Natural killer cell (primary cell): Measurements from ENCODE around the gene FUT8. TPM values are rescaled to one million over a fixed set of nuclear protein-coding genes. Genes with fewer than 3 reads are reported as not detected.

ENCODE experiments used
- ATAC-seq, 3 donors: fragments of 150-1000 bp in 2 of 3; fragments of 200-7000 bp in 1 of 3; cut with Tn5 transposase; 1 replicate in 1 of 3; 2 replicates in 2 of 3; pipeline ENCODE4 v1.10.0; 2021; ENCODE audit warnings: mild to moderate bottlenecking in 2 of 3, moderate library complexity in 2 of 3
- DNase-seq, 2 donors: peaks; one replicate each; pipeline versions ENCODE4 v3.0.0 to v3.0.0-alpha.2; 2013 to 2021; ENCODE audit warnings: mixed read lengths in 1 of 2
- H3K27ac ChIP-seq: one replicate; pipeline ENCODE4 v1.5.1; 2013; ENCODE audit warnings: mild to moderate bottlenecking, low read length
- H3K27me3 ChIP-seq: one replicate; pipeline ENCODE4 v1.6.1; 2013; ENCODE audit warnings: low read length; ENCODE audit not compliant: control insufficient read depth, insufficient read depth
- H3K36me3 ChIP-seq: one replicate; pipeline ENCODE4 v1.6.1; 2013; ENCODE audit warnings: low read length; ENCODE audit not compliant: control insufficient read depth, insufficient read depth
- H3K4me1 ChIP-seq: one replicate; pipeline ENCODE4 v1.6.1; 2013; ENCODE audit warnings: low read length; ENCODE audit not compliant: control insufficient read depth, insufficient read depth
- H3K4me3 ChIP-seq: one replicate; pipeline ENCODE4 v1.5.1; 2013; ENCODE audit warnings: low read length
- H3K9me3 ChIP-seq: one replicate; pipeline ENCODE4 v1.6.1; 2013; ENCODE audit warnings: low read length; ENCODE audit not compliant: control insufficient read depth, insufficient read depth
- H3K27ac Mint-ChIP-seq, 2 donors: one replicate each; pipeline ENCODE4 v1.8.0; 2022; ENCODE audit warnings: mild to moderate bottlenecking in 2 of 2, mixed read lengths in 2 of 2, moderate library complexity in 1 of 2
- H3K27me3 Mint-ChIP-seq, 2 donors: one replicate each; pipeline ENCODE4 v1.8.0; 2022; ENCODE audit warnings: low read depth in 2 of 2, mixed read lengths in 2 of 2
- H3K36me3 Mint-ChIP-seq: one replicate; pipeline ENCODE4 v1.8.0; 2022; ENCODE audit warnings: mixed read lengths
- H3K4me1 Mint-ChIP-seq, 2 donors: one replicate each; pipeline ENCODE4 v1.8.0; 2022; ENCODE audit warnings: mixed read lengths in 2 of 2
- H3K4me3 Mint-ChIP-seq: one replicate; pipeline ENCODE4 v1.8.0; 2022; ENCODE audit warnings: mild to moderate bottlenecking, moderate library complexity, mixed read lengths
- H3K9me3 Mint-ChIP-seq, 2 donors: one replicate each; pipeline ENCODE4 v1.8.0; 2022; ENCODE audit warnings: mixed read lengths in 2 of 2
- WGBS: methylation state at CpG from one replicate; pipeline ENCODE4 v1.1.7; 2013; ENCODE audit warnings: missing lambda C conversion rate; ENCODE audit not compliant: insufficient coverage; 5-methylcytosine and 5-hydroxymethylcytosine counted together
- intact Hi-C: fragments of 100-400 bp; cut with micrococcal nuclease; formaldehyde crosslinking; loops from one replicate; pipeline ENCODE4 v1.14.2; 2022
- total RNA-seq, 4 donors: library from RNA; stranded (reverse); fragments of 120-200 nt in 1 of 4; gene quantifications; one replicate each; pipeline versions ENCODE4 v1.2.3 to v1.2.4, GENCODE V29; 2013 to 2022
- TF ChIP-seq, protein P1 (sequence below): fragments of 200-600 bp; IDR thresholded peaks from one replicate; pipeline ENCODE4 v1.8.0; 2022; ENCODE audit warnings: antibody characterized with exemption

FUT8 gene
- total RNA-seq, 3 donors from 2014 or later (not counting 1 experiment from before 2014, with no cell fraction given) = 20.7 to 29.2 (median 21.2) TPM

DNA sequence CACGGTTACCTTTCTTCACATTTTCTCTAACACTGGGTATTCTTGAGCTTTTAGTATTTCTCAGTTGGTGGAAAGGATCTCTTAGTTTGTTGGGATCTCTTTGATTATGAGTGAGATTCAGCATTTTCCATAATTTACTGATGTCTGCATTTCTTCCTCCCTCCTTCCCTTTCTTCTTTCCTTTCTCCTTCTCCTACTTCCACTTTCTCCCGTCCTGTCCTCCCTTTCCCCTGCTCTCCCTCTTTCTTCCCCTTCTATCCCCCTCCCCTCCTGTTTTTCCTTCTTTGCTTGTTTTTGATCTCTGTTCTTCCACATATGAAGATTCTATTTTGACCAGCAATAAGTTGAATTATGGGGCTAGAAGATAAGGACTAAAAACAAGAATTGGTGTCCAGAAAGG lies 66.9 kb downstream of the FUT8 start:
- no peak for ATAC-seq
- Histone ChIP-seq H3K4me1 (no peaks in the 10 kb centered on the region), H3K27me3 (no peaks in the 10 kb centered on the region), H3K4me3 (no peak overlapping the region), H3K9me3 (no peaks in the 10 kb centered on the region), H3K36me3 (no peaks in the 10 kb centered on the region), H3K27ac (no peak overlapping the region)
- Mint-ChIP-seq H3K4me1 (peaks cover 39 to 50% of the 10 kb centered on the region in 2 donors), H3K27me3 (no peaks in the 10 kb centered on the region), H3K9me3 (no peaks in the 10 kb centered on the region), H3K36me3 (no peaks in the 10 kb centered on the region), H3K4me3 (no peak overlapping the region), H3K27ac (no peak overlapping the region)
- no peak for DNase-seq
- WGBS = 90% methylated on average over 1 of the region's 2 CpGs
- intact Hi-C loops = no loop called here
- TF ChIP-seq, protein P1, sequence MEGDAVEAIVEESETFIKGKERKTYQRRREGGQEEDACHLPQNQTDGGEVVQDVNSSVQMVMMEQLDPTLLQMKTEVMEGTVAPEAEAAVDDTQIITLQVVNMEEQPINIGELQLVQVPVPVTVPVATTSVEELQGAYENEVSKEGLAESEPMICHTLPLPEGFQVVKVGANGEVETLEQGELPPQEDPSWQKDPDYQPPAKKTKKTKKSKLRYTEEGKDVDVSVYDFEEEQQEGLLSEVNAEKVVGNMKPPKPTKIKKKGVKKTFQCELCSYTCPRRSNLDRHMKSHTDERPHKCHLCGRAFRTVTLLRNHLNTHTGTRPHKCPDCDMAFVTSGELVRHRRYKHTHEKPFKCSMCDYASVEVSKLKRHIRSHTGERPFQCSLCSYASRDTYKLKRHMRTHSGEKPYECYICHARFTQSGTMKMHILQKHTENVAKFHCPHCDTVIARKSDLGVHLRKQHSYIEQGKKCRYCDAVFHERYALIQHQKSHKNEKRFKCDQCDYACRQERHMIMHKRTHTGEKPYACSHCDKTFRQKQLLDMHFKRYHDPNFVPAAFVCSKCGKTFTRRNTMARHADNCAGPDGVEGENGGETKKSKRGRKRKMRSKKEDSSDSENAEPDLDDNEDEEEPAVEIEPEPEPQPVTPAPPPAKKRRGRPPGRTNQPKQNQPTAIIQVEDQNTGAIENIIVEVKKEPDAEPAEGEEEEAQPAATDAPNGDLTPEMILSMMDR = no peak

DNA sequence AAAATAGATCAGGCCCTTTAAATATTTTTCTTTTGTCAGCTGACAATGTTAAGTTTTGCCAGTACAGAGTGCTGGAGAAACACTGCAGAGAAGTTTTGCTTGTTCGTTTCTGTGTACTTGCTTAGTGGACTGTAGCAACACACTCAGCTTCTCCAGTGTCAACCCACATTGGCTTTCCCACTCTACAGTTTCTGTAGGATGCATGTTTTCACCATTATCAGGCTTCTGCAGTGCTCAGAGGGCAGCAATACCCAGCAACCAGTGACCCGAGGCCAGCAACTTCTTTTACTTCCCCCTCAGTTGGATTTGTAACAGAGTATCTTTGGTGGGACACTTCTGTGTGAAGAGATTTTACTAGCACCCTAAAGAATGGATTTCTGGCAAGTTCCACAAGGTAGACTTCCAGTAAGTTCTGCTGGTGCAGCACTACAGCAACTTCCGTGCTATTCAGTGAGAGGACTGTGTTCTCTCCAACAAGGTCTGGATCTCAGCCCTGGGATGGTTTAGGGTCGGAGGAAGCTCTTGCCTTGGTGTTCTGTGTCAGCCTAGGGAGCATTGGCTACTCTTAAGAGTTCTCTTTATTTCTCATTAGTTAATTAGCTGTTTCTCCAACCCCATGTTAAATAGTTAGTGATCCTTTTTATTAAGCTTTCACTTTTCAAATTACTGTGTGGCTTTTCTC lies 70.4 kb downstream of the FUT8 start:
- no peaks in the 10 kb centered on the region for H3K27me3 ChIP-seq
- 88% methylated on average over 3 of the region's 4 CpGs for WGBS
- no peak overlapping the region for H3K27ac ChIP-seq
- intact Hi-C loops = no loop called here
- ATAC-seq (no peak), DNase-seq (no peak)
- Mint-ChIP-seq H3K36me3 (no peaks in the 10 kb centered on the region), H3K9me3 (no peaks in the 10 kb centered on the region), H3K27ac (no peak overlapping the region), H3K4me1 (peaks cover 39% of the 10 kb centered on the region in 2 donors), H3K4me3 (no peak overlapping the region), H3K27me3 (no peaks in the 10 kb centered on the region)
- TF ChIP-seq, protein P1 = no peak
- H3K4me1 ChIP-seq = no peaks in the 10 kb centered on the region
- H3K4me3 ChIP-seq = no peak overlapping the region
- no peaks in the 10 kb centered on the region for H3K9me3 ChIP-seq
- H3K36me3 ChIP-seq = no peaks in the 10 kb centered on the region

DNA sequence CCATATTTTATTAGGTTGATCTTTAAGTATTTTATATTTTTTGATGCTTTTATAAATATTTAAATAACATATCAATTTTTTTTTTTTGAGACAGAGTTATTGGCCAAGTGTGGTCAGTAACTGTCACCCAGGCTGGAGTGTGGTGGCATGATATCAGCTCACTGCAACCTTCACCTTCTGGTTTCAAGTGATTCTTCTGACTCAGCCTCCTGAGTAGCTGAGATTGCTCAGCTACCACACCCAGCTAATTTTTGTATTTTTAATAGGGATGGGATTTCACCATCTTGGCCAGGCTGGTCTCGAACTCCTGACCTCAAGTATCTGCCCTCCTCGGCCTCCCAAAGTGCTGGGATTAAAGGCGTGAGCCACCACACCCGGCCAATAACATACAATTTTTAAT lies 71.1 kb downstream of the FUT8 start:
- H3K27ac Mint-ChIP-seq = no peak overlapping the region
- no peak for ATAC-seq
- no peak overlapping the region for H3K4me3 ChIP-seq
- H3K4me1 Mint-ChIP-seq = peaks cover 32% of the 10 kb centered on the region in 2 donors
- H3K36me3 Mint-ChIP-seq = no peaks in the 10 kb centered on the region
- H3K4me1 ChIP-seq = no peaks in the 10 kb centered on the region
- no peaks in the 10 kb centered on the region for H3K36me3 ChIP-seq
- H3K27me3 ChIP-seq = no peaks in the 10 kb centered on the region
- TF ChIP-seq, protein P1 = no peak
- intact Hi-C loops = no loop called here
- no peak for DNase-seq
- no peaks in the 10 kb centered on the region for H3K27me3 Mint-ChIP-seq
- H3K27ac ChIP-seq = no peak overlapping the region
- H3K9me3 ChIP-seq = no peaks in the 10 kb centered on the region
- no peaks in the 10 kb centered on the region for H3K9me3 Mint-ChIP-seq
- WGBS = 92% methylated on average over 2 of the region's 4 CpGs
- H3K4me3 Mint-ChIP-seq = no peak overlapping the region

DNA sequence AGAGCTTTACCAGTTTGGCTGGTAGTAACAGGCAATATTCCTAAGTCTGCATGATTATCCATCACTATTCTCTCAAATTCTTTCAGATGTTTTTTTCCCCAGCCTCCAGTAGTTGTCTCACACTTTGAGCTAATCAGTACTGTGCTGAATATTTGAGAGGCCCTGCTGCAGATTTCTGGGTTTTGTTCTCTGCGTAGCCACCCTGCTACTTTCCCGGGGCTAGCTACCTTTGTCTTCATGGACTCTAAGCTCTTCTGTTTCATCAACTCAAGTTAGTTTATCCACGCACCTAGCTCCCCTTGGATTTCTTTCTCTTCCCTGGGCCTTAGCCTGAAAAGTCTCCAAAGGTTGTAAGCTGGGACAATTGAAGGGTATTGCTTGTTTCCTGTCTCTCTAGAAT lies 73.0 kb downstream of the FUT8 start:
- 95% methylated on average over 3 of the region's 3 CpGs for WGBS
- no peaks in the 10 kb centered on the region for H3K9me3 Mint-ChIP-seq
- ATAC-seq (no peak), DNase-seq (no peak)
- H3K4me1 ChIP-seq = no peaks in the 10 kb centered on the region
- H3K36me3 Mint-ChIP-seq = no peaks in the 10 kb centered on the region
- H3K4me3 Mint-ChIP-seq = no peak overlapping the region
- H3K27me3 ChIP-seq = no peaks in the 10 kb centered on the region
- no peaks in the 10 kb centered on the region for H3K9me3 ChIP-seq
- H3K4me1 Mint-ChIP-seq = peaks cover 18 to 19% of the 10 kb centered on the region in 2 donors
- H3K36me3 ChIP-seq = no peaks in the 10 kb centered on the region
- TF ChIP-seq, protein P1 = no peak
- no peak overlapping the region for H3K27ac ChIP-seq
- no peak overlapping the region for H3K4me3 ChIP-seq
- intact Hi-C loops = no loop called here
- no peak overlapping the region for H3K27ac Mint-ChIP-seq
- no peaks in the 10 kb centered on the region for H3K27me3 Mint-ChIP-seq
